Common myeloid progenitor, CD34-positive (primary cell): Measurements from ENCODE around the gene KCNJ16.
A peak's percentile ranks its signal among the peaks of the same experiment; 100 is the strongest.

ENCODE experiments used
- CTCF ChIA-PET: fragments of 350-600 bp; sonication (Branson Sonifier 250); formaldehyde crosslinking; loops from one replicate; lab custom pipeline; 2021; ENCODE audit warnings: antibody characterized with exemption; lab: Charles Lee
- POLR2A ChIA-PET: fragments of 350-600 bp; sonication (Branson Sonifier 250); formaldehyde crosslinking; loops from one replicate; lab custom pipeline; 2021; ENCODE audit warnings: antibody characterized with exemption; lab: Charles Lee
- DNase-seq, 3 donors: peaks; one replicate each; pipeline versions ENCODE4 v3.0.0 to v3.0.0-alpha.2; 2013
- H3K27ac ChIP-seq, 2 experiments: 1 replicate in 1 of 2; 2 replicates in 1 of 2; pipeline ENCODE4 v1.7.0; 2013; ENCODE audit warnings: inconsistent platforms in 2 of 2, low read length in 2 of 2, mild to moderate bottlenecking in 2 of 2, low read depth in 1 of 2, moderate library complexity in 1 of 2; ENCODE audit not compliant: severe bottlenecking in 2 of 2, insufficient read depth in 1 of 2, poor library complexity in 1 of 2
- H3K27me3 ChIP-seq, 5 experiments: replicated peaks in 2 of 5; 1 replicate in 3 of 5; 2 replicates in 2 of 5; pipeline versions ENCODE4 v1.6.1 to v1.7.0; 2013; ENCODE audit warnings: low read length in 4 of 5, mild to moderate bottlenecking in 2 of 5, moderate library complexity in 2 of 5, inconsistent platforms in 1 of 5; ENCODE audit not compliant: insufficient read depth in 5 of 5, control insufficient read depth in 4 of 5
- H3K36me3 ChIP-seq, 4 experiments: 1 replicate in 2 of 4; 2 replicates in 2 of 4; pipeline versions ENCODE4 v1.6.1 to v1.7.0; 2013; ENCODE audit warnings: low read length in 3 of 4, control low read depth in 1 of 4, mild to moderate bottlenecking in 1 of 4; ENCODE audit not compliant: control insufficient read depth in 4 of 4, insufficient read depth in 4 of 4
- H3K4me1 ChIP-seq, 4 experiments: 1 replicate in 3 of 4; 2 replicates in 1 of 4; pipeline versions ENCODE4 v1.6.1 to v1.7.1; 2013; ENCODE audit warnings: low read length in 3 of 4, mild to moderate bottlenecking in 3 of 4, control low read depth in 1 of 4, inconsistent platforms in 1 of 4, moderate library complexity in 1 of 4; ENCODE audit not compliant: control insufficient read depth in 4 of 4, insufficient read depth in 4 of 4; ENCODE audit errors: control extremely low read depth in 1 of 4
- H3K4me3 ChIP-seq, 7 experiments: 1 replicate in 4 of 7; 2 replicates in 3 of 7; pipeline versions ENCODE4 v1.5.1 to v1.7.0; 2013; ENCODE audit warnings: mild to moderate bottlenecking in 7 of 7, low read length in 6 of 7, moderate library complexity in 6 of 7, inconsistent platforms in 2 of 7, low read depth in 2 of 7, control low read depth in 1 of 7; ENCODE audit not compliant: insufficient read depth in 4 of 7, control insufficient read depth in 1 of 7; ENCODE audit errors: extremely low read depth in 1 of 7
- H3K9me3 ChIP-seq, 5 experiments: 1 replicate in 4 of 5; 2 replicates in 1 of 5; pipeline versions ENCODE4 v1.6.1 to v1.7.1; 2013; ENCODE audit warnings: low read length in 4 of 5, mild to moderate bottlenecking in 2 of 5, inconsistent platforms in 1 of 5, low read depth in 1 of 5, moderate library complexity in 1 of 5; ENCODE audit not compliant: control insufficient read depth in 4 of 5, insufficient read depth in 2 of 5; ENCODE audit errors: control extremely low read depth in 1 of 5
- WGBS: methylation state at CpG from one replicate; pipeline ENCODE4 v1.1.5; 2013; ENCODE audit not compliant: insufficient coverage; 5-methylcytosine and 5-hydroxymethylcytosine counted together

Gene KCNJ16

GRCh38 chr17:70050931-70051330 lies 24.1 kb upstream of the KCNJ16 start:
- Histone ChIP-seq H3K27me3 (no peaks in the 10 kb centered on the region), H3K9me3 (no peaks in the 10 kb centered on the region), H3K4me1 (no peaks in the 10 kb centered on the region), H3K36me3 (no peaks in the 10 kb centered on the region), H3K4me3 (no peak overlapping the region), H3K27ac (no peak overlapping the region)
- POLR2A ChIA-PET = no interaction called here
- CTCF ChIA-PET = no interaction called here
- no peak for DNase-seq
- WGBS = 100% methylated on average over 1 of the region's 2 CpGs

- Histone ChIP-seq H3K9me3 (no peaks in the 10 kb centered on the region), H3K4me3 (peak overlapping the region in 4 of 7 experiments; percentile 14 to 40 (median 34)), H3K27me3 (no peaks in the 10 kb centered on the region), H3K36me3 (no peaks in the 10 kb centered on the region), H3K27ac (no peak overlapping the region), H3K4me1 (no peaks in the 10 kb centered on the region)
- ChIA-PET POLR2A (interaction anchor here (1.0 kb wide), 1 partner anchor 12 kb away, joined by 3 read pairs; no protein-coding TSS in a partner anchor), CTCF (no interaction called here)
- DNase-seq = no peak
- 83% methylated on average over 6 of the region's 13 CpGs for WGBS
Measured at GRCh38 chr17:70053241-70054234, 21.5 kb upstream of the KCNJ16 start.

GRCh38 chr17:70055000-70055399 lies 20.0 kb upstream of the KCNJ16 start:
- DNase-seq = no peak
- no peaks in the 10 kb centered on the region for H3K27me3 ChIP-seq
- POLR2A ChIA-PET = no interaction called here
- CTCF ChIA-PET = no interaction called here
- peaks cover 0 to 5% (median 2%) of the 10 kb centered on the region in 4 experiments for H3K4me1 ChIP-seq
- no peaks in the 10 kb centered on the region for H3K36me3 ChIP-seq
- no peaks in the 10 kb centered on the region for H3K9me3 ChIP-seq
- no peak overlapping the region for H3K4me3 ChIP-seq
- WGBS = 100% methylated on average over 2 of the region's 4 CpGs
- no peak overlapping the region for H3K27ac ChIP-seq

- CTCF ChIA-PET = no interaction called here
- no peaks in the 10 kb centered on the region for H3K36me3 ChIP-seq
- WGBS = 64% methylated on average over 4 of the region's 4 CpGs
- POLR2A ChIA-PET = no interaction called here
- H3K27ac ChIP-seq = no peak overlapping the region
- DNase-seq = no peak
- H3K27me3 ChIP-seq = no peaks in the 10 kb centered on the region
- no peak overlapping the region for H3K4me3 ChIP-seq
- H3K4me1 ChIP-seq = peaks cover 0 to 5% (median 2%) of the 10 kb centered on the region in 4 experiments
- no peaks in the 10 kb centered on the region for H3K9me3 ChIP-seq
Measured at GRCh38 chr17:70059071-70059470, 16.0 kb upstream of the KCNJ16 start.

- DNase-seq = no peak
- H3K27ac ChIP-seq = no peak overlapping the region
- H3K36me3 ChIP-seq = no peaks in the 10 kb centered on the region
- CTCF ChIA-PET = no interaction called here
- H3K4me1 ChIP-seq = peaks cover 0 to 5% (median 2%) of the 10 kb centered on the region in 4 experiments
- no peaks in the 10 kb centered on the region for H3K27me3 ChIP-seq
- no peak overlapping the region for H3K4me3 ChIP-seq
- H3K9me3 ChIP-seq = no peaks in the 10 kb centered on the region
- 97% methylated on average over 4 of the region's 4 CpGs for WGBS
- POLR2A ChIA-PET = no interaction called here
Measured at GRCh38 chr17:70059649-70060048, 15.4 kb upstream of the KCNJ16 start.

GRCh38 chr17:70060415-70060814 lies 14.6 kb upstream of the KCNJ16 start:
- WGBS = 89% methylated on average over 2 of the region's 2 CpGs
- Histone ChIP-seq H3K4me1 (peaks cover 0 to 11% (median 2%) of the 10 kb centered on the region in 4 experiments), H3K4me3 (no peak overlapping the region), H3K36me3 (no peaks in the 10 kb centered on the region), H3K9me3 (no peaks in the 10 kb centered on the region), H3K27me3 (no peaks in the 10 kb centered on the region), H3K27ac (no peak overlapping the region)
- POLR2A ChIA-PET = no interaction called here
- no peak for DNase-seq
- CTCF ChIA-PET = no interaction called here

- WGBS = 70% methylated on average over 4 of the region's 5 CpGs
- H3K9me3 ChIP-seq = no peaks in the 10 kb centered on the region
- H3K27ac ChIP-seq = no peak overlapping the region
- peaks cover 0 to 17% (median 0%) of the 10 kb centered on the region in 4 experiments for H3K4me1 ChIP-seq
- ChIA-PET POLR2A (interaction anchor here (0.5 kb wide), 1 partner anchor 11 kb away, joined by 10 read pairs; no protein-coding TSS in a partner anchor), CTCF (no interaction called here)
- H3K4me3 ChIP-seq = no peak overlapping the region
- no peaks in the 10 kb centered on the region for H3K36me3 ChIP-seq
- no peaks in the 10 kb centered on the region for H3K27me3 ChIP-seq
- no peak for DNase-seq
Measured at GRCh38 chr17:70067134-70067533, 7.9 kb upstream of the KCNJ16 start.
